Activated CD4-positive, CD25-positive, alpha-beta regulatory T cell (primary cell): ENCODE measurements around the gene PRKCZ.
"Not testable (repeated sequence)": the region's sequence is repeated elsewhere in the genome, so short reads cannot be mapped to it uniquely, and the experiment has no call there.

Experiments used
- DNase-seq, 4 experiments: peaks; one replicate each; lab custom pipeline; 2025; lab: John Stamatoyannopoulos, UW

The PRKCZ gene

DNA sequence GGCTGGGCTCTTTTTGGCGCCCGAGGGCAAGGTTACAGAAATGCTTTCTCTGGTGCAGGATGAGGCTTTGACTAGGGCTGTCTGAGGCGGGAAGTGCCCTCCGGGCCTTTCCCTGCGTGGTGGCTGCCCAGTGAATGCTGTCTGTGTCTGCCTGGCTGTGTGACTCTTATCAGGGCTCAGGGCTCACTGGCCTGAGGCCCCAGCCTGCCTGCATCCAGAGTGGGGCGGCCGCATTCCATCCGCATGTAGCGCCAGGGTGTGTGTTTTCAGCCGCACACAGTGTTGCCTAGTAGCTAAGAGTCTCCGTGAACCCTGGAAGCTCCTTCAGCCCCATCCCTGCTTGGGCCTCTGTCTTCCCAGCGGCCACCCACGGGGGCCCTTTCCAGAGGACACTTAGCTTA is 85.2 kb downstream of the PRKCZ start:
- DNase-seq, result no peak

DNA sequence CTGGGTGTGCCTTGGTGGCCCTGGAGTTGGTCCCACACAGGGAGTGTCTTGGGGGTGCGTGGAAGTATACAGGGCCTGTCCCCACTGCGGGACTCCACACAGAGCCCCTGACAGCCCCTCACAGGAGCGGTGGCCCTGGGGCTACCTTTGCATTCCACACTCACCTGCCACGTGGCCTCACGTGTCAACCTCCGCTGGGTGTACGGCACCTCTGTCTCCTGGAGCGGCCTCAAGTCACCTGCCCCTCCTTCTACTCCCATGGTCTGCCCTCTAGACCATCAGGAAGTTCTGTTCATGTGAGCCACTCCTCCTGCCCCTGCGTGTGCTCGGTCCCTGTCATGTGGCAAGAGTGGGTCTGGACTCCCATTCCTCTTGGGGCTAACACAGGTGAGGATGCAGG is 85.7 kb downstream of the PRKCZ start:
- DNase-seq, result no peak

DNA sequence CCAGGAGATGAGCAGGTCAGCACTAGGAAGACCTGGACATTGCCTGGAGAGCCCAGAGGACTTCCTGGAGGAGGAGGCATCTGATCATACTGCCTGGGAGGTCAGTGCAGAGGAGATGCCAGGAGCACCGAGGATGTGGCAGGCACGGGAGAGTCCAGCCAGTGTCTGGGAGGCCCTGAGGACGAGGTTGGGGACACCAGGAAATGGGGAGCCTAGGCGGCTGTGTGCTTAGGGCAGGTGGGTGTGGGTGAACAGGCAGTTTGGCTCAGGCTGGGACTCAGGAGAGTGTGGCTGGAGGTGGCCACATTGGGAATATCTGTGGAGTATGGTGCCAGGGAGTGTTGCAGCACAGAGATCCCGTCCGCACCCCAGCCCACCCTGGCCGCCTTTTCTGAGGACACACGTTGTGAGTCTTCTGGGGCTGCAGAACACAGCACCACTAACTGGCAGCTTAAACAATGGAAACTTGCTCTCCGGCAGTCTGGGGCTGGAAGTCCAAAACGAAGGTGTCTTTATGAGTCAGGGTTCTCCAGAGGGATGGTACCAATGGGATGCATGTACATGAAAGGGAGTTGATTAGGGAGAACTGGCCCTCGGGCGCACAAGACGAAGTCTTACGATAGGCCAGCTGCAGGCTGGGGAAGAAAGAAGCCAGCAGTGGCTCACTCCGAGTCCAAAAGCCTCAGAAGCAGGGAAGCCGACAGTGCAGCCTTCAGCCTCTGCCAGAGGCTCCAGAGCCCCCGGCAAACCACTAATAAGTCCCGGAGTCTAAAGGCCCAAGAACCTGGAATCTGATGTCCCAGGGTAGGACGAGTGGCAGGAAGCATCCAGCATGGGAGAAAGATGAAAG is 86.4 kb downstream of the PRKCZ start:
- no peak for DNase-seq

DNA sequence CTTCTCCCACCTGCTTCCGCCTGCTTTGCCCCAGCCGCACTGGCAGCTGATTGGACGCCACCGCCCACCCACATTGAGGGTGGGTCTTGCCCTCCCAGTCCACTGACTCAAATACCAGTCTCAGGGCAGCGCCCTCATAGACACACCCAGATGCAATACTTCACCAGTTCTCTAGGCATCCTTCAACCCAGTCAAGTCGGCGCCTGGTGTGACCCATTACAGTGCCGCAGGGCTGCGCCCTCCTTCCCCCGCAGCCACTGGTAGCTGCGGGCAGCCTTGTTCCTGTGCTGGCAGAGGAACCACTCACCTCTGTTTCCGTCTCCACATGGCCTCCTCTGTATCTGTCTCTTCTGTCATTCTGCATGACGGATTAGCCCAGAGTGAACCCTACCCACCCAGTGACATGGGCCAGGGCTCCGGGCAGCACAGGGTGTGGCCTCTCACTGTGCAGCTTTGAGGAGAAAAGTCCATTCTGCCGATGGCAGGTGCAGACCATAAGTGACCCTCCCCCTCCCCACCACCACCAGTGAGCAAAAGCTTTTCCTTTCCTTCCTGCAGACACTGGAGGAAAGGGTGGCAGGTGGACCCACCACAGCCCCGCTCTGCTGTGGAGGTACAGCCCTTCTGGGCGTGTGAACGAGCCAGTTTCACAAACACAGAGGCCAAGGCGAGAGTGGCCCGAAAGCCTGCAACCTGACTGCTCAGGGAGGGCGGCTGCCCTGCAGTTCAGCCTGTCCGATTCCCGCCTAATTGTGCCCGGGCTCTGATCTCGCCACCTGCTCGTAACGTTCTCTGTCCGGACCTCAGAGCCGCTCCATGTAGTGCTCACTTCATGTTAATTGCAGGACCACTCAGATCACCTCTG is 87.3 kb downstream of the PRKCZ start:
- DNase-seq, result no peak

DNA sequence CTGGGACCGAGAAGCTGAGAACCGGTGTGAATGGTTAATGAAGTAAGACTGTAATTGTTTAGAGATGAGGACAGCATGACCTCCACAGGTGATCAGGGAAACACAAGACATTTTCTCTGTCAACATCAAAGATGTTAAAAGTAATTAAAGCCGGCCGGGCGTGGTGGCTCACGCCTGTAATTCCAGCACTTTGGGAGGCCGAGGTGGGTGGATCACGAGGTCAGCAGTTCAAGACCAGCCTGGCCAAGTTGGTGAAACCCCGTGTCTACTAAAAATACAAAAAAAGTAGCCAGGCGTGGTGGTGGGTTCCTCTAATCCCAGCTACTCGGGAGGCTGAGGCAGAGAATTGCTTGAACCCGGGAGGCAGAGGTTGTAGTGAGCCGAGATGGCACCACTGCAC is 88.9 kb downstream of the PRKCZ start:
- DNase-seq, result not testable (repeated sequence)

DNA sequence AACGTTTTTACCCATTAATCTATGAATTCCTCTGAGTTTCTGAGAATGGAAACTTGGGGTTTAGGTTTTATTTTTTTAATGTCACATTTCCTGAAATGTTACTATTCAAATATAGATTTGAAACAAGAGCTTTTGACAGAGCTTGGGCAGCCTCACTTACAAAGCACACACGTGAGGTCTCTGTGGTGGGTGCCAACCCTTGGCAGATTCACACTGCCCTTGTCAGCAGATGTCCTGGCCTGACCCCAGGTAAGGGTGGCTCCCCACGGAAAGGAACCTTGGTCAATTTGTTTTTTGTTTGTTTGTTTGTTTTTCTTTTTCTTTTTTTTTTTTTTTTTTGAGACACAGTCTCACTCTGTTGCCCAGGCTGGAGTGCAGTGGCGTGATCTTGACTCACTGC is 90.8 kb downstream of the PRKCZ start:
- no peak for DNase-seq

DNA sequence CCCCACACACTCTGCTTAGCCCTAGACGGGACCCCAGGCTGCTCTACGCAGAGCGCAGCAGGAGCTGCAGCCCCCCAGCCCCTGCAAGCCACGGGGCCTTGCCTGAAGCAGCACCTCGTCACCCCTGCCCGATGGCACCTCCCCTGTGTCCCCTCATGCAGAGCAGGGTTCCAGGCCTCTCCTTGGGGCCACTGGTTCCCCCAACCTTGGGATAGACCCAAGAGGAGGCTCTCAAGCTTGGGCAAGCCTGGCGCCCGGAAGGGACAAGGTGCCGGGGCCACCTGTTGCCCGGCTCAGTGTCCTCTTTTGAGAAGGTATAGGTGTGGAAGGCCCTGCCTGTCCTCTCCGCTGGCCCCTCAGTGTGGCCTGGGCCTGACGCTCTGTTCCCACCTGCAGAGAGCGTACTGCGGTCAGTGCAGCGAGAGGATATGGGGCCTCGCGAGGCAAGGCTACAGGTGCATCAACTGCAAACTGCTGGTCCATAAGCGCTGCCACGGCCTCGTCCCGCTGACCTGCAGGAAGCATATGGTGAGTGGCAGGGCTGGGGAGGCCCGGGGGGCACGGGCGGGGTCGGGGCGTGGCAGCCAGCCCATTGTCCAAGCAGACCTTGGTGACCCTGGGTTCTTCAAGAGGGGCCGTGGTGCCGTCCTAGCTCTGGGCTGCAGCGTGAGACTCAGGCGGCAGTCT is 93.7 kb downstream of the PRKCZ start:
- no peak for DNase-seq

DNA sequence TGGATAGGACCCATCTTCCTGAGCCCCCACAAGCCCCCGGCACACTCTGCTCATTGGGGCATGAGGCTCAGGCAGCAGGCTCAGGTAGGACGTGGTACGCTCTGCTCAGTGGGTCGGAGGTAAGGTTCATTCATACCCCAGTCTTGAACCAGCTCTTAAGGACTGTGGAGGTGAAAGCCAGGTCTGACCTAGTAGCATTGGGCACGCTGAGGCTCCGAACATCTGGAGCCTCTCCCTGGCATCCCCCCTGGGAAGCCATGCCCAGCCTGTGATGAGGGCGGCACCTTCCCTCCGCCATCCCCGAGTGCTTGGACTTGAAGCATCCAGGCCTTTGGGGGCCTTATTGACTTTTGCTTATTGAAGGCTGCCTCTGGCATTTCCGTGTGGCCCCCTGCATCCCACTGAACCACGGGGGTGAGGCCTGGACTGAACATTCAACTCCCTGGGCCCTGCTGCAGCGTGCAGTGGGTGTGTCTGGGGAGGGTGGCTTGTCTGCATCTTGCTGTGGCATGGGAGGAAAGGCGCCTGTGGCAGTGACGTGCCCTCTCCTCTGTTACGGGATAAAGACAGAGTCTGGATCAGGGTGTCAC is 94.4 kb downstream of the PRKCZ start:
- DNase-seq, result no peak

DNA sequence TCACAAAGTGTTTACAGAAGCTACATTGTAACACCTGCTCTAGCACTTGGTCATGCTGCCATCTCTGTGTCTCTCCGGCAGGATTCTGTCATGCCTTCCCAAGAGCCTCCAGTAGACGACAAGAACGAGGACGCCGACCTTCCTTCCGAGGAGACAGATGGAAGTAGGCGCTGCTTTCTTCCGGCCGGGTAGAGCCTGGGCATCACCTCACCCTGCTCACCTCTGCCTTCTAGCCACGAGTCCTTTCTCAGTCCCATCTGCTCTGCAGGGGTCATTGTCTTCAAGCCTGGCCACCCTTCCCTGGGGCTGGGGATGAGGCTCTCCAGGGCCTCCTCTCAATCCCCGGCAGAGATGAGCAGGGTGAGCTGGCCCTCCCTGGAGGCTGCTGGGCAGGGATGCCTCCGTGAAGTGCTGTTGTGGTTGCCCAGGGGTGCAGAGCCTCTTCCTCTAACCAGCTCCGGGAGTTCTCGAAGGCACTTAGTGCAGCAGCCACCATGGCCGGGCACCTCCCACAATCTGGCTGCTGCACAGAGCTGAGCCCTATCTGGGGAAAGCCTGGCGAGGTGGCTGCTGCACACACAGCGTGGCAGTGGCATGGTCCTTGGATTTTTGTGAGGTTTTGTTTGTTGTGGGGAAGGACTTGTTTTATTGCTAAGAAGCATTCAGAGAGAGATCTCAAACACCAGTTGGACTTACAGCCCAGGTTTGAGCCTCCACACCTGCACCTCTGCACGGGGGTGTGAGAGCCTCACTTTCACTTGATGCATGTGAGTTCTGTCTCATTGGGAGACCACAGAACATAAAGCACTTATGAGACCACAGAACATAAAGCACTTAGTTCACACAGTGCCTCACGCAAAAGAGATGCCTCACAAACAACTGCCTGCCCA is 96.0 kb downstream of the PRKCZ start:
- DNase-seq, result no peak

DNA sequence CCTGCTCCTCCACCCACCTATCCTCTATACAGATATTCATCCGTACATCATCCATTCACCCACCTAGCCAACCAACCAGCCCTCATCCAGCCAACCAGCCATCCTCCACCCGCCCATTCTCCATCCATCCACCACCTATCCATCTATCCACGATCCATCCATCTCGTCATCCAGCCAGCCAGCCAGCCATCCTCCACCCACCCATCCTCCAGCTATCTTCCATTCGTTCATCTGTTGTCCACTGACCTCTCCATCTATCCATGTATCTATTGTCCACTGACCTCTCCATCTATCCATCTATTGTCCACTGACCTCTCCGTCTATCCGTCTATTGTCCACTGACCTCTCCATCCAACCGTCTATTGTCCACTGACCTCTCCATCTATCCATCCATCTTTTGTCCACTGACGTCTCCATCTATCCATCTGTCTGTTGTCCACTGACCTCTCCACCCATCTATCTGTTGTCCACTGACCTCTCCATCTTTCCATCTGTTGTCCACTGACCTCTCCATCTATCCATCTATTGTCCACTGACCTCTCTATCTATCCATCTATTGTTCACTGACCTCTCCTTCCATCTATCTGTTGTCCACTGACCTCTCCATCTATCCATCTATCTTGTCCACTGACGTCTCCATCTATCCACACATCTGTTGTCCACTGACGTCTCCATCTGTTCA is 96.8 kb downstream of the PRKCZ start:
- no peak for DNase-seq

DNA sequence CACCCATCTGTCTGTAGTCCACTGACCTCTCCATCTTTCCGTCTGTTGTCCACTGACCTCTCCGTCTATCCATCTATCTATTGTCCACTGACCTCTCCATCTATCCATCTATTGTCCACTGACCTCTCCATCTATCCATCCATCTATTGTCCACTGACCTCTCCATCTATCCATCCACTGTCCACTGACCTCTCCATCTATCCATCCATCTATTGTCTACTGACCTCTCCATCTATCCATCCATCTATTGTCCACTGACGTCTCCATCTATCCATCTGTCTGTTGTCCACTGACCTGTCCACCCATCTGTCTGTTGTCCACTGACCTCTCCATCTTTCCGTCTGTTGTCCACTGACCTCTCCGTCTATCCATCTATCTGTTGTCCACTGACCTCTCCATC is 97.7 kb downstream of the PRKCZ start:
- DNase-seq, result not testable (repeated sequence)

DNA sequence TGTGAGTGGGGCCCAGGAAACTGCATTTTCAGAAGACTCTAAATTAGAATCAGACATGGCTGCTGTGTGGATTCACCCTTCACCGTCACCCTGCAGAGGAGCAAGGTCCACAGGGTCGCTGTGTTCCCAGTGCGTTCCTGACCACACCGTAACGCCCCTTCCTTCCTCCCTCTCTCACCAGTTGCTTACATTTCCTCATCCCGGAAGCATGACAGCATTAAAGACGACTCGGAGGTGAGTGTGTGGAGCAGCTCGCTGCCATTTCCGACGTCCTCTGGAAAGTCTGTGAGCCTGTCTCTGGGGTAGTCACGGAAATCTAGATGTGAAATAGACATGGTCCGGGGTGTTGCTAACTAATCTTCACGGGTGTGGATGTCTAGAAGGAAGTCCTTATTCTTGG is 98.5 kb downstream of the PRKCZ start:
- no peak for DNase-seq

DNA sequence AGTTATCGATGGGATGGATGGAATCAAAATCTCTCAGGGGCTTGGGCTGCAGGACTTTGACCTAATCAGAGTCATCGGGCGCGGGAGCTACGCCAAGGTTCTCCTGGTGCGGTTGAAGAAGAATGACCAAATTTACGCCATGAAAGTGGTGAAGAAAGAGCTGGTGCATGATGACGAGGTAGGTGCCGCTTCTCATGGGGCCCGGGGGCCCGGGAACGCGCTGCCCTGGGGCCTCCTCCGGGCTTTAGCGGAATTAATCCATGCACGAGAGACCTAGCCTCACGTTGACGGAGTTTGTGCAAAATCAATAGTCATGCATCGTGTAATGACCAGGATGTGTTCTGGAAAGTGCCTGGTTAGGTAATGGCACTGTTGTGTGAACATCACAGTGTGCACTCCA is 100.6 kb downstream of the PRKCZ start:
- DNase-seq, result no peak

DNA sequence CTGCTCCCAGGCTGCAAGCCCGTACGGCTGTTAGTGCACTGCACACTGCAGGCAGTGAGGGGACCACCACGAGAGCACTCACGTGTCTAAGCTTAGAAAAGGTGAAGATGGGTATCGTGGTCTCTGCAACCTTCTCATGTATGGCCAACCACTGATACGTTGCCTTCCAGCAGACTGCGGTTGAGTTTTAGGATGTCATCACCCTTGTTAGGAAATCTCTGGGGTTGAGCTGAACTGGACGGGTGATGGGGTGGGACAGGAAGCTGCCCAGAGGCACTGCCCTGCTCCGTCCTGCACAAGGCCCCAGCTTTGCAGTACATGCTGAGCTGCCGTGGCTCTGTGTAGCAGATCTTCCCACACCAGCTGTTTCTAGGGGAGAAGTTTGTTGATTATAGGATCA is 101.0 kb downstream of the PRKCZ start:
- no peak for DNase-seq

DNA sequence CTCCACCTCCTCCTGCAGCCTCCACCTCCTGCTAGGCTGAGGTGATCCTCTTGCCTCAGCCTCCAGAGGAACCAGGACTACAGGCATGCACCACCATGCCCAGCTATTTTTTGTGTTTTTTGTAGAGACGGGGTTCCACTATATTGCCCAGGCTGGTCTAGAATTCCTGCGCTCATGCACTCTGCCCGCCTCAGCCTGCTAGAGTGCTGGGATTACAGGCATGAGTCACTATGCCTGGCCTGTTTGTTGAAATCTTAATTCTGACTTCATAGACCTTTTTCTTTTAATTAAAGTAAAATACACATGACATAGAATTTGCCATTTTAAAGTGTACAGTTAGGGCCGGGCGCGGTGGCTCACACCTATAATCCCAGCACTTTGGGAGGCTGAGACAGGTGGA is 101.7 kb downstream of the PRKCZ start:
- DNase-seq, result no peak

DNA sequence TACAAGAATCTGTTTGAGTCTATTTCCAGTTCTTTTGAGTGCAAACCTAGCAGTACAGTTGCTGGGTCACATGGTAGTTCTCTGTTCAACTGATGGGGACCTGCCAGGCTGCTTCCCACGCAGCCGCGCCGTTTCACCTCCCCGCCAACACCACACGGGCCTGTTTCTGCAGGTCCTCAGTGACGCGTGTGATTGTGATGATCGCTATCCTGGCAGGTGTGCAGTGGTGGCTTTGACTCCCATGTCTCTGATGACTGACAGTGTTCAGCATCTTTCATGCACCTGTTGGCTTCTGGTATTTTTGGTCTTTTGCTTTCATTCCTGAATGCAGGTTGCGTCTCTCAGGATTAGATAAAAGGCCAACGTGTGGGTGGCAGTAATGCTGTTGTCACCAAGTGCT is 102.7 kb downstream of the PRKCZ start:
- no peak for DNase-seq

DNA sequence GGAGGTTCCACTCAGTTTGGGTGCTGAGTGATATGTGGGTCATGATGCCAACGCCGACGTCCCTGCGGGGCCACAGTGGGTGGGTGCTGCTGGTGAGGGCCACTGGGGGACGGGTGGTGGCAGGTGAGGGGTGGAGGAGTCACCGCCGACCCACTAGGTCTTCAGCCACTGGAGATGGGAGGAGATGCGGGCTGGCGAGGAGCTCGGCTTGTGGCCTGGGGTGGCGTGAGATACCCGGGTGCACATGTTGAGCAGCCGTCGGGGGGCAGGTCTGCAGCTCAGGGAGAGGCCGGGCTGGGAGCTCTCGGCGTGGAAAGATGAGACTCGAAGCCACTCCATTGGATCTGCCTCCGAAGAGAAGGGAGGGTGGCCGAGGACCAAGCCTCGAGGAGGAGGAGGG is 103.8 kb downstream of the PRKCZ start:
- DNase-seq, result no peak

DNA sequence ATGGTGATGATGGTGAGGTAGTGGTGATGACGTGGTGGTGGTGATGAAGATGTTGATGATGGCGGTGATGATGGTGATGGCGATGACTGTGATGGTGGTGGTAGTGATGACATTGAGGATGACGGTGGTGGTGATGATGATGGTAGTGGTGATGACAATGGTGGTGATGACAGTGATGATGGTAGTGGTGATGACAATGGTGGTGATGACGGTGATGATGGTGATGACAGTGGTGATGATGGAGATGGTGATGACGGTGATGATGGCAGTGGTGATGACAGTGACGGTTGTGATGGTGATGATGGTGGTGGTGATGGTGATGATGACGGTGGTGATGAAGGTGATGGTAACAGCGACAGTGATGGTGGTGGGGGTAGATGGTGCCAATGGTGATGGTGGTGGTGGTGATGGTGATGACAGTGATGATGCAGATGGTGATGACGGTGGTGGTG is 105.0 kb downstream of the PRKCZ start:
- DNase-seq, result no peak

DNA sequence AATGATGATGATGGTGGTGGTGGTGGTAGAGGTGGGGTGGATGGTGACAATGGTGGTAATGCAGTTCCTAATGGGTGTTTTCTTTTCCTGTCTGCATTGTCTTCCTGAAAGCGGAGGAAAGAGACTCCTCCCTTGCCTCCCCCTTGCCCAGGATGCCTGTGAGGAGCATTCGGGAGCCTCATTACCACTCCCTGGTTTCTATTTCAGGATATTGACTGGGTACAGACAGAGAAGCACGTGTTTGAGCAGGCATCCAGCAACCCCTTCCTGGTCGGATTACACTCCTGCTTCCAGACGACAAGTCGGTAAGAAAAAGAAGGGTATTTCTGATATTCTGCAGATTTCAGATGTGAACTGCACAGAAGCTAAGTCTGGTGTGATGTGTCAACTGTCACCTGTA is 105.6 kb downstream of the PRKCZ start:
- no peak for DNase-seq

DNA sequence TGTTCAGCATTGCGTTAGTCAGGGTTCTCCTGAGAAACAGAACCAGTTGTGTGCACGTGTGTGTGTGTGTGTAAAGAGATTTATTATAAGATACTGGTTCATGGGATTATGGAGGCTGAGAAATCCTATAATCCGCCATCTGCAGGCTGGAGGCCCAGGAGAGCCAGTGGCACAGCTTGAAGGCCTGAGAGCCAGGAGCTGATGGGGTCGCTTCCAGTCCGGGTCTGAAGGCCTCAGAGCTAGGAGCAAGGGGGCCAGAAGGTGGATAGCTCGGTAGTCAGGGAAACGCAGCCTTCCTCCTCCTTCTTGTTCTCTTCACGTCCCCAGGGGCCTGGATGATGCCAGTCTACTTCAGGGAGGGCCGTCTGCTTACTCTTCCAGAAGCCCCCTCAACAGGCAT is 106.7 kb downstream of the PRKCZ start:
- no peak for DNase-seq

DNA sequence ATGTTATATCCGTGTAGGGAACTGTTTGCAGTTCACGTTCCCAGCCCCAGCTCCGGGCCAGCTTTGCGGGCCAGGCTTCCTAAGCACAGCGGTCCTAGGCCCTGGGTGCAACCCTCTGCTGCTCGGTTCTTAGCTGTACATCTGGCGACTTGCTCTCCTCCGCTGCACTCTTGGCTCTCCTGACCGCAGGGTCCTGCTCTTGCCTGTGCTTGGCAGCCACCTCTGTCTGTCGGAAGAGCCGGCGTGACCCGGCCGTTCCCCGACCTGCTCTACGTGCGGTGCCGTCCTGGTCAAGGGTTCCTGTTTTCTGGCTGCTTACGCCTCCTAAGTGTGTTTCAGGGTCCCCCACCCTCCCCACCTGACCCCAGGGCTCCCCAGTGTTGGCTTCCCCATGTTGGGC is 107.6 kb downstream of the PRKCZ start:
- no peak for DNase-seq
